SH-SY5Y (cell line): ENCODE data around the gene GPR173.

Source experiments
- GATA2 ChIP-seq: IDR thresholded peaks from 2 replicates; pipeline ENCODE4 v1.6.1; 2011; ENCODE audit warnings: mild to moderate bottlenecking, low read depth, low read length
- GATA3 ChIP-seq: IDR thresholded peaks from 2 replicates; pipeline ENCODE4 v1.6.1; 2011; ENCODE audit warnings: low read depth, mild to moderate bottlenecking, low read length, moderate library complexity

DNA sequence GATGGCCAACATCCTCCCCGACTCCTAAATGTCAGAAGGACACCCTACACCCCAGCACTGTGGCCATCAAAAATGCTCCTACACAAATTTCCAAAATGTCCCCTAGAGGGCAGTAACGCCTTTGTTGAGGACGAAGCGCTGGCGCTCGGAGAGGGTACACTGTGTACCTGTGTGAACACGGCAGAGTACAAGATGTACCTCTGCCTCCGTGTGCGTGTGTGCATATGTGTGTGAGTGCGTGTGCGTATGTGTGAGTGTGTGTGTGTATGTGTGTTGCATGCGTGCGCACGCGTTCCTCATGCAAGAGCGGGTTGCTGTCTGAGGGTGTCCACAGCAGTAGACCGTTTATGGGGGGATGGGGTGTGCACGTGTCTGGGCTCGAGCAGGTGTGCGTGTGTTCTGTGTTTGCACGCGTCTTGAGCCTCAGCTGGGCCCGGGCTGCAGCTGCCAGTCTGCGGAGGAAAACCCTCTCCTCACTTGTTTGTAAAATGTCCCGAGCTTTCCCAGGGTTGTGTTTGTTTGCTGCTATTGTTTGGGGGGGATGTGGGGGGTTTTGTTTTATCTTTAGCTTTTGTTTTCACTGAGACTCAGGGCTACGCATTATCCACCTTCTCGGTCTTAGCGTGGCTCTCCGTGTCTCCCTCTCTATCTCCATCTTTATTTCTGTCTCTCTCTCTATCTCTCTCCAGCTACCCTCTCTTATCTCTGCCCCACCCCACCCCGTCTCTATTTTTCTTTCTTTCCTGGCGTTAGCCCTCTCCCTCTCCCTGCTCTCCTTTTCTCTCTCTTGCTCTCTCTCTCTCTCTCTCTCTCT is 23.2 kb downstream of the GPR173 start:
- TF ChIP-seq GATA3, result no peak
- TF ChIP-seq GATA2, result no peak
